HG02970 (cell line): Measurements from ENCODE around the gene SIGMAR1.

Experiments used
- ATAC-seq: cut with Tn5 transposase; IDR thresholded peaks from one replicate; pipeline ENCODE4 v1.9.1; 2021; ENCODE audit warnings: mild to moderate bottlenecking, moderate library complexity, moderate number of reproducible peaks; ENCODE audit not compliant: unreplicated experiment, low FRiP score

The SIGMAR1 gene

GRCh38 chr9:34637356-34638137 is at the start of gene SIGMAR1:
Gene SIGMAR1 (minus strand): TSS chr9:34637787. CDS start chr9:34637697, 90 bp downstream.
- no peak for ATAC-seq

GRCh38 chr9:34686732-34687131 is 49.1 kb upstream of the SIGMAR1 start:
- ATAC-seq: no peak

DNA sequence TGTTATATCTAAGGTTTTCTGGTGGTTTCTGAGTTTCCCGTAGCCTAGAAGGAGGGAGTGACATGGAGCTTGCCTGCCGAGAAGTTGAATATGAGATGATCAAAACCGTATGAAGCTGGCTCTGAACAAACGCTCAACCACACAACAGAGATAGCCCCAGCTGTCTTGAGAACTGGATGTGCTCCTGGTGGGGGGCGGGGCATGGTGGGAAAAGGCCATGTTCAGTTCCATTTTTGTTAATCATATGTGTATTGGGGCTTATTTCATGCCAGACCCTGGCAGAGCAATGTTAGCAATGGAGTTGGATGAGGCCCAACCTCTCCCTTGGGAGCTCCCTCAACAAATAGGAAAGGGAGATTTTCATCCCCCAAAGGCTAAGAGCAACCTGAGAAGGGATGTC is 48.6 kb upstream of the SIGMAR1 start:
- no peak for ATAC-seq

- no peak for ATAC-seq
Observed at GRCh38 chr9:34685591-34685990, 48.0 kb upstream of the SIGMAR1 start.

GRCh38 chr9:34684816-34685215 is 47.2 kb upstream of the SIGMAR1 start:
- no peak for ATAC-seq

- no peak for ATAC-seq
Observed at GRCh38 chr9:34684145-34684544, 46.6 kb upstream of the SIGMAR1 start.

DNA sequence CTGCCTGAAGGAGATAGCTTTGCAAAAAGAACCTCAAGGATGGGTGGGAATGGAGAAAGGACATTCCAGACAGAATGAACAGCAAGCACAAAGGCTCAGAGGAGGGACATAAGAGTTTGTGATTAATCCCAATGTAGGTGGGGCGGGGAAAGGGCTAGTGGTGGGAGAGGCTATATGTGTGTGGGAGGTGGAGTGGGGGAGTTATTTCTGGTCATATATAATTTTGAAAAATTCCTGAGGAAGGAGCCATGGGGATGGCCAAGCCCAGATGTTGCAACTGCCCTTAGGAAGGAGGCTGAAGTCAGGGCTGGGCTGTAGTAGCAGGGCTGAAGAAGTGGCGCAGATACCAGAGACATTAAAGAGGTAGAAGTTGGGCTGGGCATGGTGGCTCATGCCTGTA is 38.3 kb upstream of the SIGMAR1 start:
- no peak for ATAC-seq

- no peak for ATAC-seq
Observed at GRCh38 chr9:34675048-34675714, 37.6 kb upstream of the SIGMAR1 start.

DNA sequence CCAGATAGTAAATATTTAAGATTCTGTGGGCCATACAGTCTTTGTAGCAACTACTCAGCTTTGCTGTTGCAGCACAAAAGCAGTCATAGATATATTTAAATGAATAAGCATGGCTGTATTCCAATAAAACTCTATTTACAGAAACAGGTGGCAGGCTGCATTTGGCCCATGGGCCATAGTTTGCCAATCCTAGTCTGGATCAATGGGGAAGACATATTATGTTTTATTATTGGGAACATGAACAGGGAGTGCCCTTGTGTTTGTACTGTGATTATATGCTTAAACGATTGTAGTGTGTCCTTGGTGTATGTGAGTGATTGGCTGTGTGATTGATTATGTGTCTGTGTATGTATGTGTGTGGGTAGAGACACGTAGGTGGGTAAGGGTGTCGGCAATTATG is 36.9 kb upstream of the SIGMAR1 start:
- no peak for ATAC-seq

DNA sequence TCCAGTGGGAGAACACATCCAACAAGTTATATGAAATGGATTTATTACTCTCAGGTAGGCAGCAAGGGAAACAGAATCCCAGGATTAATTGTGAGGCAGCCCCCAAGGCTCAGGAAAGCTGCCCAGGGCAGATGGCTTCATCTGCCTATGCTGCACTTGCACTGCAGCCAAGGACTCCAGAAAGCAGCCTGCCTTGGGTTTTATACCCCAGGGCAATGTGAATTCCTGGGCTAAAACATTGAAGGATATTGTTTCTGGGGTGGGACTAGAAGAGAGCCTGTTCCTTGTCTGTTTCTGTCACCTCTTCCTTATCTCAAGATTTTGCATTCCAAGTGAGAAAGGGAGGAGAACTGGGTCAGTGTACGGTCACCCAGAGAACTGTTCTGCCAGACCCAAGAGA is 33.7 kb upstream of the SIGMAR1 start:
- ATAC-seq: no peak

GRCh38 chr9:34669809-34670562 is 32.4 kb upstream of the SIGMAR1 start:
- ATAC-seq: no peak

DNA sequence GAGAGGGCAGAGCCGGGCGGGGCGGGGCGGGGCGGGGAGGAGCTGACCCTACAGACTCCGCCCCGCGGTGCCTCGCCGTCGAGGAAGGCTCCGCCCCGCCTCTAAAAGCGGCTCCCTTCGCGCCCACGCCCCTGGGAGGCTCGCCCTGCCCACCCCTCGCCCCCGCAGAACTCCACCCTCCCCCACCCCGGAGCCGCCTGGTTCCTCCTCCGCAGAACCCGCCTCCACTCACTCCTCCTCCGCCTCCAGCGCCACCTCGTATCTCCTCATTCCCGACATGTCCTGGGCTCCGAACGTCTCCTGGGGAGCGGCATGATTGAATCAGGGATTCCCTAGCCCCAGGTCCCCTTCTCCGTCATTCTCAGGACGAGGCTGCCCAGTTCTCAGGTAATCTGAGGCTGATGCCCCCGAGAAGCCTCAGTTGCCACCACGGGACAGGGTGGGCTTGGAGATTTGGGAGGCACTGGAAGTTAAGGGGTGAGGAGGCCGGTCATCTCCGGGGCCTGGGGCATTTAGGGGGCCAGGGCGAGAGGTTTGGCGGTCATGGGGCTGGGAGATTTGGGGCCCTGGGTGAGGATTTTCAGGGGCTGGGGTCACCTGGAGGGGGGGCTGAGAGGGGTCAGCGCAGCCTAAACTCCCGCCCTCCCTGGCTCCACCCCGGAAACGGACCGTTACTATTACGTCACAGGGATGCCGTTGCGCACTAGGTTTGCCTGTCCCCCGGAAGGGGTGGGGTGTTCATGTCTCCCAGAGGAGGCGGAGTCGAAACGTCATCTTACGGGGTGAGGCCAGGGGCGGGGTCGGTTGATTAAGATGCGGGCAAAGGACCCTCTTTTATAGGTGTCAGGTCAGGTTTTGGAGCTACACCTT is 28.0 kb upstream of the SIGMAR1 start:
- peak; percentile 63 for ATAC-seq

DNA sequence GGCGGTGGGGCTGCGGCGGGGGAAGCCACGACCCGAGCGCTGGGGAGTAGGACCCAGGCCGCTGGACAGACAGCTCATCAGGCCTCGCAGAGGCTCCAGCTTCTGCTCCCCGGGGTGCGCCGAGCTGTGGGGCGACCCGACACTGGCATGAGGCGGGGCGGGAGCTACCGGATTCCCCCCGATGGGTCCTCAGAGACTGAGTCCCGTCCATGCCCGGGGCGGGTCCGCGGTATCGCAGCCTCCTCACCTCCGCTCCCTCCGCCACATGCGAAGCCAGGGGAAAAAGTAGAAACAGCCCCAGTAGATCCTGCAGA is 27.4 kb upstream of the SIGMAR1 start:
- peak; percentile 17 for ATAC-seq

DNA sequence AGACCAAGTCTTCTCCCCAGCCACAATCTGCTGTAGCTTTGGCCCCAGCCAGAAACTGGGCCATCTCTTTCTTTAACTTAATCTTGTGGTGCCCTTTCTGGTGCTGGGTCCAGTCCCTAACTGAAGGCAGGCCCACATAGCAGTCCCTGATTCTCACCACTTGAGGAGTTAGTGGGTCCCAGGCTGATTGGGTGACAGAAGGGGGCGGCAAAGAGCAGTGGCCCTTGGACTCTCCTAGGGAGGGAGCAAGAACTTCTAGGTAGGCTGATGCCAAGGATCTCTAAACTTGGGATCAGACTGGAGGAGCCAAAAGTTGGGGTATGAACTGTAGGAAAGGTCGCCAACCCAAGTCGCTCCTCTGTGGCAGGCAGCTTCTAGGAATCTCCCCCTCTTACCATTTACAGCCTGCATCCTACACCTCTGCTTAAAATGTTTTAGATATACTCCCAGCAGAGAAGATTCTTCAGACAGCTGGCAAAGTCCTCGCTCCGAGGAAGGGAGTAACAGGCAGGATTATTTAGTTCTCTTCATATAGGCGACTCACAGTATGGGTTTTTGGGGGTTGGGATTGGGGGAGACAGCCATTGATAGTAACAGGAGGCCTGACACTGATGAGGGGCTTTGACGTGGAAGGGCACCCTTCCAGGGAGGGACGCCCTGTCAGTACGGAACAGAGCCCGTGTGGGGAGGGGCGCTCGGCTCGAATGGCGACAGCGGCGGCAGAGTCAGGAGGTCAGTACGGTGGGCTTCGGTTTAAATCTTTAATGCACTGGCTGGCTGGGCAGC is 26.9 kb upstream of the SIGMAR1 start:
- ATAC-seq: no peak

- ATAC-seq: no peak
Observed at GRCh38 chr9:34663303-34663605, 25.7 kb upstream of the SIGMAR1 start.

GRCh38 chr9:34662526-34663302 is 25.1 kb upstream of the SIGMAR1 start, which contains the start of gene CCL27:
Gene CCL27 (minus strand): TSS chr9:34662657. CDS start chr9:34662633, 24 bp downstream.
- no peak for ATAC-seq

- no peak for ATAC-seq
Observed at GRCh38 chr9:34659592-34660253, 22.1 kb upstream of the SIGMAR1 start.

DNA sequence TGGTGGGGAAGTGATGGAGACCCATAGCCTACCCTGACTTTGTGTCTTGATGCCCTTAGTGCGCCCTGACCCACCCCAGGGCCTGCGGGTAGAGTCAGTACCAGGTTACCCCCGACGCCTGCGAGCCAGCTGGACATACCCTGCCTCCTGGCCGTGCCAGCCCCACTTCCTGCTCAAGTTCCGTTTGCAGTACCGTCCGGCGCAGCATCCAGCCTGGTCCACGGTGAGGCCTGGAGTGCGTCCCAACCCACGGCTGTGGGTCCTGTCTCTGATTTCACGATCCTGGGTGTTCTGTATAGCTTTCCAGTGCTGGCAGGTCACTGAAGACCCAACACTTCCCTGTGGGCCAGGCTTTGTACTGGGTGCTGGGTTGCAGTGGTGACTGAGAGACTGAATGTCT is 20.9 kb upstream of the SIGMAR1 start:
- ATAC-seq: no peak

DNA sequence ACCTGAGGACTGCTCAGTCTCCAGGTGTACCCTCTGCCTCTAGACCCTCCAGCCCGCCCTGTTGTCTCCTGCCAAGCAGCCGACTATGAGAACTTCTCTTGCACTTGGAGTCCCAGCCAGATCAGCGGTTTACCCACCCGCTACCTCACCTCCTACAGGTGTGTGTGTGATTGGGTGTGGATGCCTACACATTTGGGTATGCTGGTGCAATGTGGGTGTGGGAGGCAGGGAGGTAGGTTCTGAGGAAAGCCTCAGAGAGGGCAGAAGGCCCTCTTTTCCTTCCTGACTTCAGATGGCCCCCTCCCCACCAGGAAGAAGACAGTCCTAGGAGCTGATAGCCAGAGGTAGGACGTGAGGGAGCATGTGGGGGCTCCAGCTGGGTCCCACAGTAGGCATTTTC is 19.4 kb upstream of the SIGMAR1 start:
- no peak for ATAC-seq
